ENCODE results near the gene TOP1. TPM values are rescaled to one million over a fixed set of nuclear protein-coding genes. Genes with fewer than 3 reads are reported as not detected.

The TOP1 gene
- total and polyA plus RNA-seq, 9 of the 15 experiments (the other 6 are each of a cell fraction or from before 2014, with no cell fraction given) = 26.4 to 127 (median 39.6) TPM

DNA sequence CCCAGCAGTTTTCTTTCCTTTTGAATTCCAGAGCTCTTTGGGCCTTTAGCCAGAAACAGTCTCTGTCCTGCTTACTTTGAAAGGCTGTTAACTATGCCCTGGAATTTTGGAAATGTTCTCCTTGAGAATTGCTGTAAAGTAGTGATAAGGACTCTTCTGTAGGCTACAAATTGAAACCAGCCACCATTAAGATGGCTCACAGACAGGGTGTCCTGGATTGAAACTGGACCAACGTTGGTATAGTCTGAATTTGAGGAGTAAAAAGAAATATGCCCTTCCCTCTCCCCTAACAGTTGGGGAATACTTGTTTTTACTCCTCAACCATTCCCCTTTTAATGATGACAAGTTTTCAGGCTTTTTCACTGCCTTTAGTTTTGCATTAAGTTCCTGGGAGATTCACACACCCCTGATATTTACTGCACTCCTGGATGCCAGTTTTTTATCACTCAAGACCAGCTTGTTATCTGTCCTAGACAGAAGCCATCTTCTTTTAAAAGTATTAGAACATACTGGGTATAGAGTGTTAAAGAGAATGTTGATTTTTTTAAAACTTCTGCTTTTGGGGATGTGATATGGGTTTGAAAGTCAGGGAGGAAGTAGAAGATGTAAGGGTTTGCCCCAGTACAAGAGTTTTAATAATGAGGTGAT lies 21.9 kb downstream of the TOP1 start (continued):
- TF ChIP-seq, protein P1, sequence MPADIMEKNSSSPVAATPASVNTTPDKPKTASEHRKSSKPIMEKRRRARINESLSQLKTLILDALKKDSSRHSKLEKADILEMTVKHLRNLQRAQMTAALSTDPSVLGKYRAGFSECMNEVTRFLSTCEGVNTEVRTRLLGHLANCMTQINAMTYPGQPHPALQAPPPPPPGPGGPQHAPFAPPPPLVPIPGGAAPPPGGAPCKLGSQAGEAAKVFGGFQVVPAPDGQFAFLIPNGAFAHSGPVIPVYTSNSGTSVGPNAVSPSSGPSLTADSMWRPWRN (IDR thresholded peaks at IDR 0.05; ENCODE audit: low read depth) = peak; percentile 64; the same call in 1 of the 2 replicates
- TF ChIP-seq, protein P2, sequence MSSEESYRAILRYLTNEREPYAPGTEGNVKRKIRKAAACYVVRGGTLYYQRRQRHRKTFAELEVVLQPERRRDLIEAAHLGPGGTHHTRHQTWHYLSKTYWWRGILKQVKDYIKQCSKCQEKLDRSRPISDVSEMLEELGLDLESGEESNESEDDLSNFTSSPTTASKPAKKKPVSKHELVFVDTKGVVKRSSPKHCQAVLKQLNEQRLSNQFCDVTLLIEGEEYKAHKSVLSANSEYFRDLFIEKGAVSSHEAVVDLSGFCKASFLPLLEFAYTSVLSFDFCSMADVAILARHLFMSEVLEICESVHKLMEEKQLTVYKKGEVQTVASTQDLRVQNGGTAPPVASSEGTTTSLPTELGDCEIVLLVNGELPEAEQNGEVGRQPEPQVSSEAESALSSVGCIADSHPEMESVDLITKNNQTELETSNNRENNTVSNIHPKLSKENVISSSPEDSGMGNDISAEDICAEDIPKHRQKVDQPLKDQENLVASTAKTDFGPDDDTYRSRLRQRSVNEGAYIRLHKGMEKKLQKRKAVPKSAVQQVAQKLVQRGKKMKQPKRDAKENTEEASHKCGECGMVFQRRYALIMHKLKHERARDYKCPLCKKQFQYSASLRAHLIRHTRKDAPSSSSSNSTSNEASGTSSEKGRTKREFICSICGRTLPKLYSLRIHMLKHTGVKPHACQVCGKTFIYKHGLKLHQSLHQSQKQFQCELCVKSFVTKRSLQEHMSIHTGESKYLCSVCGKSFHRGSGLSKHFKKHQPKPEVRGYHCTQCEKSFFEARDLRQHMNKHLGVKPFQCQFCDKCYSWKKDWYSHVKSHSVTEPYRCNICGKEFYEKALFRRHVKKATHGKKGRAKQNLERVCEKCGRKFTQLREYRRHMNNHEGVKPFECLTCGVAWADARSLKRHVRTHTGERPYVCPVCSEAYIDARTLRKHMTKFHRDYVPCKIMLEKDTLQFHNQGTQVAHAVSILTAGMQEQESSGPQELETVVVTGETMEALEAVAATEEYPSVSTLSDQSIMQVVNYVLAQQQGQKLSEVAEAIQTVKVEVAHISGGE (CRISPR knock-in tag; IDR thresholded peaks at IDR 0.05) = peak in 1 of 3 experiments; percentile 60; a peak in 1 of 6 replicates
- TF ChIP-seq, protein P3, sequence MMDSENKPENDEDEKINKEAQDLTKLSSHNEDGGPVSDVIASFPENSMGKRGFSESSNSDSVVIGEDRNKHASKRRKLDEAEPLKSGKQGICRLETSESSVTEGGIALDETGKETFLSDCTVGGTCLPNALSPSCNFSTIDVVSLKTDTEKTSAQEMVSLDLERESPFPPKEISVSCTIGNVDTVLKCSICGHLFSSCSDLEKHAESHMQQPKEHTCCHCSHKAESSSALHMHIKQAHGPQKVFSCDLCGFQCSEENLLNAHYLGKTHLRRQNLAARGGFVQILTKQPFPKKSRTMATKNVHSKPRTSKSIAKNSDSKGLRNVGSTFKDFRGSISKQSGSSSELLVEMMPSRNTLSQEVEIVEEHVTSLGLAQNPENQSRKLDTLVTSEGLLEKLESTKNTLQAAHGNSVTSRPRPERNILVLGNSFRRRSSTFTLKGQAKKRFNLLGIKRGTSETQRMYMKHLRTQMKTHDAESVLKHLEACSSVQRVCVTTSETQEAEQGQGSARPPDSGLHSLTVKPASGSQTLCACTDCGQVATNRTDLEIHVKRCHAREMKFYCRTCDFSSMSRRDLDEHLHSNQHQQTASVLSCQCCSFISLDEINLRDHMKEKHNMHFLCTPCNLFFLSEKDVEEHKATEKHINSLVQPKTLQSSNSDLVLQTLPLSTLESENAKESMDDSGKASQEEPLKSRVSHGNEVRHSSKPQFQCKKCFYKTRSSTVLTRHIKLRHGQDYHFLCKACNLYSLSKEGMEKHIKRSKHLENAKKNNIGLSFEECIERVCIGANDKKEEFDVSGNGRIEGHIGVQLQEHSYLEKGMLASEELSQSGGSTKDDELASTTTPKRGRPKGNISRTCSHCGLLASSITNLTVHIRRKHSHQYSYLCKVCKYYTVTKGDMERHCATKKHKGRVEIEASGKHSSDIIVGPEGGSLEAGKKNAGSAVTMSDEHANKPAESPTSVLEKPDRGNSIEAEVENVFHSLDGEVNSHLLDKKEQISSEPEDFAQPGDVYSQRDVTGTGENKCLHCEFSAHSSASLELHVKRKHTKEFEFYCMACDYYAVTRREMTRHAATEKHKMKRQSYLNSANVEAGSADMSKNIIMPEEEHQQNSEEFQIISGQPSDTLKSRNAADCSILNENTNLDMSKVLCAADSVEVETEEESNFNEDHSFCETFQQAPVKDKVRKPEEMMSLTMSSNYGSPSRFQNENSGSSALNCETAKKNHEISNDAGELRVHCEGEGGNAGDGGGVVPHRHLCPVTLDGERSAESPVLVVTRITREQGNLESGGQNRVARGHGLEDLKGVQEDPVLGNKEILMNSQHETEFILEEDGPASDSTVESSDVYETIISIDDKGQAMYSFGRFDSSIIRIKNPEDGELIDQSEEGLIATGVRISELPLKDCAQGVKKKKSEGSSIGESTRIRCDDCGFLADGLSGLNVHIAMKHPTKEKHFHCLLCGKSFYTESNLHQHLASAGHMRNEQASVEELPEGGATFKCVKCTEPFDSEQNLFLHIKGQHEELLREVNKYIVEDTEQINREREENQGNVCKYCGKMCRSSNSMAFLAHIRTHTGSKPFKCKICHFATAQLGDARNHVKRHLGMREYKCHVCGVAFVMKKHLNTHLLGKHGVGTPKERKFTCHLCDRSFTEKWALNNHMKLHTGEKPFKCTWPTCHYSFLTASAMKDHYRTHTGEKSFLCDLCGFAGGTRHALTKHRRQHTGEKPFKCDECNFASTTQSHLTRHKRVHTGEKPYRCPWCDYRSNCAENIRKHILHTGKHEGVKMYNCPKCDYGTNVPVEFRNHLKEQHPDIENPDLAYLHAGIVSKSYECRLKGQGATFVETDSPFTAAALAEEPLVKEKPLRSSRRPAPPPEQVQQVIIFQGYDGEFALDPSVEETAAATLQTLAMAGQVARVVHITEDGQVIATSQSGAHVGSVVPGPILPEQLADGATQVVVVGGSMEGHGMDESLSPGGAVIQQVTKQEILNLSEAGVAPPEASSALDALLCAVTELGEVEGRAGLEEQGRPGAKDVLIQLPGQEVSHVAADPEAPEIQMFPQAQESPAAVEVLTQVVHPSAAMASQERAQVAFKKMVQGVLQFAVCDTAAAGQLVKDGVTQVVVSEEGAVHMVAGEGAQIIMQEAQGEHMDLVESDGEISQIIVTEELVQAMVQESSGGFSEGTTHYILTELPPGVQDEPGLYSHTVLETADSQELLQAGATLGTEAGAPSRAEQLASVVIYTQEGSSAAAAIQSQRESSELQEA (IDR thresholded peaks at IDR 0.05; ENCODE audit: low read depth) = no peak
- peak; percentile 88 for TF ChIP-seq SMAD4 (CRISPR knock-in tag; conservative IDR thresholded peaks at IDR 0.05)
- TF ChIP-seq, protein P4, sequence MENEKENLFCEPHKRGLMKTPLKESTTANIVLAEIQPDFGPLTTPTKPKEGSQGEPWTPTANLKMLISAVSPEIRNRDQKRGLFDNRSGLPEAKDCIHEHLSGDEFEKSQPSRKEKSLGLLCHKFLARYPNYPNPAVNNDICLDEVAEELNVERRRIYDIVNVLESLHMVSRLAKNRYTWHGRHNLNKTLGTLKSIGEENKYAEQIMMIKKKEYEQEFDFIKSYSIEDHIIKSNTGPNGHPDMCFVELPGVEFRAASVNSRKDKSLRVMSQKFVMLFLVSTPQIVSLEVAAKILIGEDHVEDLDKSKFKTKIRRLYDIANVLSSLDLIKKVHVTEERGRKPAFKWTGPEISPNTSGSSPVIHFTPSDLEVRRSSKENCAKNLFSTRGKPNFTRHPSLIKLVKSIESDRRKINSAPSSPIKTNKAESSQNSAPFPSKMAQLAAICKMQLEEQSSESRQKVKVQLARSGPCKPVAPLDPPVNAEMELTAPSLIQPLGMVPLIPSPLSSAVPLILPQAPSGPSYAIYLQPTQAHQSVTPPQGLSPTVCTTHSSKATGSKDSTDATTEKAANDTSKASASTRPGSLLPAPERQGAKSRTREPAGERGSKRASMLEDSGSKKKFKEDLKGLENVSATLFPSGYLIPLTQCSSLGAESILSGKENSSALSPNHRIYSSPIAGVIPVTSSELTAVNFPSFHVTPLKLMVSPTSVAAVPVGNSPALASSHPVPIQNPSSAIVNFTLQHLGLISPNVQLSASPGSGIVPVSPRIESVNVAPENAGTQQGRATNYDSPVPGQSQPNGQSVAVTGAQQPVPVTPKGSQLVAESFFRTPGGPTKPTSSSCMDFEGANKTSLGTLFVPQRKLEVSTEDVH (IDR thresholded peaks at IDR 0.05; ENCODE audit: low read depth, partially characterized antibody) = peak; percentile 29
- TF ChIP-seq ELF2 (CRISPR knock-in tag; IDR thresholded peaks at IDR 0.05) = no peak
- peak; percentile 83 for TF ChIP-seq KLF16 (IDR thresholded peaks at IDR 0.05)
- TF ChIP-seq DMBX1 (CRISPR knock-in tag; IDR thresholded peaks at IDR 0.05; ENCODE audit: borderline replicate concordance) = 0 out of 2 replicates have a peak, but pooled peaks have one; percentile 16
- TF ChIP-seq, protein P5, sequence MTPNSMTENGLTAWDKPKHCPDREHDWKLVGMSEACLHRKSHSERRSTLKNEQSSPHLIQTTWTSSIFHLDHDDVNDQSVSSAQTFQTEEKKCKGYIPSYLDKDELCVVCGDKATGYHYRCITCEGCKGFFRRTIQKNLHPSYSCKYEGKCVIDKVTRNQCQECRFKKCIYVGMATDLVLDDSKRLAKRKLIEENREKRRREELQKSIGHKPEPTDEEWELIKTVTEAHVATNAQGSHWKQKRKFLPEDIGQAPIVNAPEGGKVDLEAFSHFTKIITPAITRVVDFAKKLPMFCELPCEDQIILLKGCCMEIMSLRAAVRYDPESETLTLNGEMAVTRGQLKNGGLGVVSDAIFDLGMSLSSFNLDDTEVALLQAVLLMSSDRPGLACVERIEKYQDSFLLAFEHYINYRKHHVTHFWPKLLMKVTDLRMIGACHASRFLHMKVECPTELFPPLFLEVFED (CRISPR knock-in tag; conservative IDR thresholded peaks at IDR 0.05) = no peak
